ENCODE results near the gene KRTAP4-5.
"Not testable (repeated sequence)": the region's sequence is repeated elsewhere in the genome, so short reads cannot be mapped to it uniquely, and the experiment has no call there.

GRCh38 chr17:41108728-41109386, 40.8 kb downstream of the KRTAP4-5 start:
- TF ChIP-seq CTCF (optimal IDR thresholded peaks at IDR 0.05 in 1 of 3, IDR thresholded peaks at IDR 0.05 in 1 of 3, conservative IDR thresholded peaks at IDR 0.05 in 1 of 3; ENCODE audit: extremely low read depth in 1 of 3, insufficient read depth in 2 of 3, low read length in 3 of 3); EZH2 (IDR thresholded peaks at IDR 0.05; ENCODE audit: low read length): not testable (repeated sequence)
